GM19324 (cell line): ENCODE measurements around the gene KCNN4.
"Not testable (repeated sequence)": the region's sequence is repeated elsewhere in the genome, so short reads cannot be mapped to it uniquely, and the experiment has no call there.

Experiments used
- ATAC-seq: cut with Tn5 transposase; IDR thresholded peaks from one replicate; pipeline ENCODE4 v1.9.1; 2021; ENCODE audit warnings: mild to moderate bottlenecking, moderate library complexity; ENCODE audit not compliant: unreplicated experiment, low FRiP score

KCNN4 gene

DNA sequence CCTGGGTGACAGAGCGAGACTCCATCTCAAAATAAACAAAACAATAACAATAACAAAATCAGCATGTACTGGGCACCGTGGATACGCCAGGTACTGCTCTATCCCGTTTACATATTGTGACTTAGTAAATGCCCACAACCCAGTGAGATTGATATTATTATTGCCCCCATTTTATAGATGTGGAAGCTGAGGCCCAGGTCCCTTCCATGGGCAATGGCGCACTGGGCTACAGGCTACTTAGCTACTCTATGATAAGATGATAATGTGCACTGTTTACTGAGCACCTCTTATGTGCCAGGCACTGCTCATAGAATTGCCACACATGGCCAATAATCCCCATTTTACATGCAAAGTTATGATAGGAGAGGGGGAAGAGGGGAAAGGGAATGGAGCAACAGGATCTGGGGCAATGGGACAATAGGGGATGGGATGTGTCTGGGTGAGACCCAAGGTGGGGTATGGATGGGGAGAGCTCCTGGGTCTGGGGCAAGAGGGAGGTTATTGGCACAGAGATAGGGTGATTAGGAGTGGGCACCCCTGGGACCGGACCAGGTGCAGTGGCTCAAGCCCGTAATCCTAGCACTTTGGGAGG lies 5.4 kb downstream of the KCNN4 start:
- no peak for ATAC-seq

- ATAC-seq, result not testable (repeated sequence)
Observed at GRCh38 chr19:43774940-43775258, 5.9 kb downstream of the KCNN4 start.

DNA sequence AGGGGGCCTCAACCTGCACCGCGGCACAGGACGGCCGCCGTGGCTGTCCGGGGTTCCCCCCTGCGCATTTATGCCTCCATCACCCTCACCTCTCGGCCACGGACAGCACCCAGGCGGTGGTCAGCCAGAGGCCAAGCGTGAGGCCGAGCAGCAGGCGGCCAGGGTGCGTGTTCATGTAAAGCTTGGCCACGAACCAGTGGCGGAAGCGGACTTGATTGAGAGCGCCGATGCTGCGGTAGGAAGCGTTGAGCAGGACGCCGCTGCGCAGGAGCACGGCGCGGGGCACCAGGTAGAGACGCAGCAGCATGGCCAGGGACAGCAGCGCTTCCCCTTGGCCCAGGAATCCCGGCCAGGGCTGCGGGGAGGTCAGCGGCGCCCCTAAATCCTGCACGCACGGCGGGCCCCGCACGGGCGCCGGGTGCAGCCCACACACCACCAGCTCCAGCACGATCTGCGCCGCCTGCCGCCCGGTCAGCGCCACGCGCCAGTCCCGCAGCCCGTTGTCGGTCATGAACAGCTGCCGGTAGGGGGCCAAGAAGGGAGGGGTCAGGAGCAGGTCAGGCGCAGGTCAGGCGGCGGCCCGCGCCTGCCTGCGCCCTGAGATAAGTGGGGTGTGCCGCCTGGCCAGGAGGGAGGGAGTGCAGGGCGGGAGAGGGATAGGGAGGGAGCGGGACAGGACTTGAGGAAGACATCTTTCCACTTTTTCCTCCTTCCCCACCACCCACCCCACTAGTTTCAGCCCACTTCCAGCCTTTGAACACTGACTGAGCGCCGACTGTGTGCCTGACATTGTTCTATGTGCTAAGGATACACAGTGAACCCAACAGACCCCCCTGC lies 6.5 kb downstream of the KCNN4 start:
- no peak for ATAC-seq

DNA sequence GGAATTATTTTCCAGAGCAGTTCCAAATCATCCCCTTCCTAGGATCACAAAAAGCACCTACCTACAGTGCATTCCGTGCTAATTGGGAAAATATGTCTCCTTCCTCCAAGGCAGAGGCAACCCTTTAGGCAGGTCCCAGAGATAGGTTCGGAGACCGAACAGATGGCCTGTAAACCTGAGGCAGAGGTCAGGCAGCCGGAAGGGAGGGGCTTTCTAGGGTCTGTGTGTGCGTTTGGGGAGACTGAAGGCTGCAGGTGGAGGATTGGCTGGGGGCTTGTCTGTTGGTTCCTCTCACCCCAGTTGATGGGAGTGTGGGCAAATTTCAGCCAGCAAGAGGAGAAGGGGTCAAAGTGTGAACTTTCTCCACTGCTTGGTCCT lies 7.1 kb downstream of the KCNN4 start:
- ATAC-seq, result no peak

DNA sequence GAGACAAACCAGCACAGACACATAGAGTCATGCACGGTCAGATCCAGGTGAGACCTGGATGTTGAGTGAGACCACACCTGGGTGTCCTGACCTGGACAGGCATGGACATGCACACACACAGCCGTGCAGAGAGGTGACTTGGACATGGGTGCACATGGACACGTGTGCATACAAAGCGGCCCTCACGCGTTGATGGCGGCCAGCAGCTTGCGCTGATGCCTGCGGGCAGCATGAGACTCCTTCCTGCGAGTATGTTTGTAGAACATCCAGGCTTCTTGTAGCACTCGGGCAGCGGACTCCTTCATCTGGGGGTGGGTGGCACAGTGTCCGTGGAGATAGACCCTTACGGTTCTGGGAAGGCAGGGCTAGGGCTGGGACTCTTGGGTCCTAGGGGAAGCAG lies 11.5 kb downstream of the KCNN4 start:
- no peak for ATAC-seq

DNA sequence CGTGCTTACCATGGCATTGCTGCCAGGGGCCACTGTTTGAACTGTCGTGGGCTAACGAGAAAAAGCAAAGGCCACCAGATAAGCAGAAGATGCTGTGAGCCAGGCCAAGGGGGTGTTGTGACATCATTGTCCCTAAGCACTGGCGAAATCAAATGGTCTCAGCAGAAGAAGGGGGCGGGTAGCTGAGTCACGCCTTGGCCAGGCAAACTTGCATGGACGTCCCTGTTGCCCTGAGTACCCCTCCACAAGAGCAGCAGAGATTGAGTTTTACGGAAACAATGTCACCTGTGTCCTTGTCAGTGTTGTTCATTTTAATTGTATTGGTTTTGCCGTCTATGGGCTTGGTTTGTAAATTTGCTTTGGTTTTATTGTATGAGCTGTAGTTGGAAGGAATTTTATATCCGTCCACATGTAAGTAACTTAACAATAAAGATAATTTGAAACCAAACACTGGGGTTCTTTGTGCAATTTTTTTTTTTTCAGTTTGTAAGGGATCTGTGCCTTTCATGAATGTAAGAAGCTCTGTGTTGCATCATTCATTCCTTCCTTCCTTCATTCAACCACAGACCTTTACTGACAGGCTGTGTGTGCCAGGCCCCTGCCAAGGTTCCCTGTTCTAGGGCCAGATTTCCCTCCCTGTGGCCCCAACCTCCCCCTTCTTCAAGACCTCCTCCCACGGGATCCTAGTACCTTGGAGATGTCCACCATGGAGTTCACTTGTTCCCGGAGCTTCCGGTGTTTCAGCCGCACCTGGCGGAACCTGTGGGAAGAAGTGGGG lies 12.3 kb downstream of the KCNN4 start:
- ATAC-seq, result no peak

- no peak for ATAC-seq
Observed at GRCh38 chr19:43767818-43768217, 13.0 kb downstream of the KCNN4 start.

DNA sequence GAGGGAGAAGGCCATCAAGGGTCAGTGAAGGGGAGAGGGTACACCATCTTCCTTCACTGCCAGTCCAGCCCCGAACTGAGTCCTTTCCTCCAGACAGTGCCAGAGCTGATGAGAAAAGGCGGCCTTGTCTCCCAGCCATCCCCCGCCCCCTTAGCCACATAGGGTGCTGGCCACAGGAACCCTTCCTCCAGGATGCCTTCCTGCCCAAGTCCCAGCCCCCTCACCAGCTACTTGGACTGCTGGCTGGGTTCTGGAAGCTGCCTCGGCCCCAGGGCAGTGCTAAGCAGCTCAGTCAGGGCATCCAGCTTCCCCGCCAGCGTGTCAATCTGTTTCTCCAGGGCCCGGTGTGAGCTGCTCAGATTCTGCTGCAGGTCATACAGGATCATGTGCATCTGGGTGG lies 13.5 kb downstream of the KCNN4 start:
- no peak for ATAC-seq

DNA sequence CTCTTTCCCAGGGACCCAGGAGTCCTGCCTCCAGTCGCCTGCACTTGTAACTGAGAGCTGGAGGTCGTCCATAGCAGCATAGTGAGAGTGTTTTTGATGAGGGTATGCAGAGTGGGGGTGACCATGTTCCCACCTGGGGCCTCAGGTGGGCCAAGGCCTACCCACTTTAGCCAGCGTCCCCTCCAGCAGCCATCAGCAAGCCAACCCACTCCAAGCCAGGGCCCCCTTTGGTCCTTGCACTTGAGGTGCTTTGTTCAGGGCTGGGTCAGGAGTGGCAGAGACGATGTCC lies 14.1 kb downstream of the KCNN4 start:
- ATAC-seq, result no peak

DNA sequence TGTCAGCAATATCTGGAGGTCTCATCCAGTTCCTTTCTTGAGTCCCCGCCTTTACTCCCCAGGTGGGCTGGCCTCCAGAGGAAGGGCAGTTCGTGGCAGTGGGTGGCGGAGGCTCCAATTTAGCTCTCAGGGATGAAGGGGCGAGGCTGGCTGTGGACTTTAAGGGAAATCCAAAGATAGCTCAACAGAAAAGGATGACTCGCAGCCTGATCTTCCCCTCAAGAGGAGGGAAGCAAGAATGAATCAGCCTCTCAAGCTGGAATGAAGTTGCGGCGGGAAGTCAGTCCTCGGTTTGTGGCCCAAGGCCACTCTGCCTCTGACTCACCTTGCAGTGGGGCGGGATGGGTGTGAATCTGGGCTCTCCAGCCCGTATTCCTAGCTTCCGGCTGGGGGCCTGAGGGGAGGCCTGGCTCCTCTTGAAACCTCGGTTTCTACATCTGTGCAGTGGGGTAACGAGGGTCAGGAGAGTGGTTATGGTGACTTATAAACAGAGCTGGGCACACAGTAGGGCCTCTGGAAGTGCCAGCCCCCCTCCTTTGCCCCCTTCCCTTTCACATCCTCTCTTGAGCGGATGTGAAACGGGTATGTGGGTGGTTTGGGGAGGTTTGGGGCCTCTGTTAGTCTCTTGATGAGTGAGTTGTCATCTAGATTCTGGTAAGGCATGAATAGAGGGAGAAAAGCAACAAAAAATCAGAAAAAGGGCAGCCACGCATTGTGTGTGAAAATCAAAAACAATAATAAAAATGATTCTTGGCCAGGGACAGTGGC lies 15.5 kb downstream of the KCNN4 start:
- ATAC-seq, result peak; percentile 64

DNA sequence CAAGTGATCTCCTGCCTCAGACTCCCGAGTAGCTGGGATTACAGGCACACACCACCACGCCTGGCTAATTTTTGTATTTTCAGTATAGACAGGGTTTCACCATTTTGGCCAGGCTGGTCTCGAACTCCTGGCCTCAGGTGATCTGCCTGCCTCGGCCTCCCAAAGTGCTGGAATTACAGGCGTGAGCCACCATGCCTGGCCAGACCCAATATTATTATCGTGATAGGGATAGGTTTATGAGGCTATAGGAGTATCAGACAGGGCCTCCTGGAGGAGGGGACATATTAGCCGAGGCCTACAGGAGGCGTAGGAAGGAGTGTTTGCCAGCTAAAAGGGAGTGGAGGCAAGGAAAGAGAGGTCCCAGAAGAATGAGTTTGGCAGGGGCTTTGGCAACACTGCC lies 16.1 kb downstream of the KCNN4 start:
- not testable (repeated sequence) for ATAC-seq

- no peak for ATAC-seq
Observed at GRCh38 chr19:43763473-43763939, 17.3 kb downstream of the KCNN4 start.

- ATAC-seq, result no peak
Observed at GRCh38 chr19:43762814-43763213, 18.0 kb downstream of the KCNN4 start.

DNA sequence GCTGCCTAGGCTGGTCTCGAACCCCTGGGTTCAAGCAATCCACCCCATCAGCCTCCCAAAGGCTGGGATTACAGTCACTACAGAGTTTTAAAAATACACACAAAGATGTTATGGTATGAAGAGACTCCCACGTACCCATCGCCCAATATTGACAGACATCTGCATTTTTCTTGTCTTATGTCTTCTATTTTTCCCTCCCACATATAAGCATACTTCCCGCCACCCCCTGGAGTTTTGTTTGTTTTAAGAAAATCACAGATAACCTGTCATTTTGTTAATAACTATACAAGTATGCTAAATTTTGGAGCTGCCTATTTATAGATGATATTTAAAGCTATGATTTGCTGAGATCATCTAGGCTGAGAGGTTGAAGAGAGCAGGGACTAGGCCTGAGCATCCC lies 19.8 kb downstream of the KCNN4 start:
- ATAC-seq, result no peak

GRCh38 chr19:43759515-43759914 lies 21.3 kb downstream of the KCNN4 start:
- ATAC-seq, result no peak

- peak; percentile 24 for ATAC-seq
Observed at GRCh38 chr19:43755256-43755801, 25.4 kb downstream of the KCNN4 start.

GRCh38 chr19:43754503-43755255 lies 26.1 kb downstream of the KCNN4 start, which contains the start of gene SMG9:
SMG9 (minus strand) TSS chr19:43754962; CDS start chr19:43750741, 4,221 bp downstream.
- ATAC-seq, result peak; percentile 77

DNA sequence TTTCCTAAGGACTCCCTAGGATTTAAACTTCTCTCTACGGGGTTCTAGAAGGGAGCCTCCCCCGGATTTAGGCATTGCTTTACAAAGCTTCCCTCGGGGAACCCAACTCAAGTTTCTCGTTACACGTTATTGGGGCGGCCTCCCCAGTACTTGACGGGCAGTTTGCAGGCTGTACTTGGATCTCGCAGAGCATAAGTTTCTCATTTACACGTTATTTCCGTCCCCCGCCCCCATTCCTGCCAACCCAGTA lies 26.6 kb downstream of the KCNN4 start:
- ATAC-seq, result no peak

DNA sequence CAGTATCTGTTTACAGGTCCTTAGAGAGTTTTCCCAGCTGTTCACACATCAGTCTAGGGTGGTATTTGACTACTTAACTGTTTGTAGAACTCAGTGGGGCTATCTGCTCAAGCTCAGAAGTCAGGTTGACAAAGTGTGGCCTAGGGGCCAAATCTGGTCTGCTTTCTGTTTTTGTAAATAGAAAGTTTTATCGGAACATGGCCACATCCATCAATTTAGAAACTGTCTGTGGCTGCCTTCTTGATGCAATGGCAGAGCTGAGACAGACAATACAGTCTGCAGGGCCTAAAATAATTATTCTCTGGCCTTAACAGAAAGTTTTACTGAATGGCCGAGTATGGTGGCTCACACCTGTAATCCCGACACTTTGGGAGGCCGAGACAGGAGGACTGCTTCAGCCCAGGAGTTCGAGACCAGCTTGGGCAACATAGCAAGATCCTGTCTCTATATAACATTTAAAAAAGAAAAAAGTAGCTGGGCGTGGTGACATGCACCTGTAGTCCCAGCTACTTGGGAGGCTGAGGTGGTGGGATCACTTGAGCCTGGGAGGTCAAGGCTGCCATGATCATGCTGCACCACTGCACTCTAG lies 28.4 kb downstream of the KCNN4 start:
- no peak for ATAC-seq
